SK-N-SH (cell line): ENCODE results near the gene KCNIP4. TPM values are rescaled to one million over a fixed set of nuclear protein-coding genes. Genes with fewer than 3 reads are reported as not detected.

Experiments used
- CTCF ChIA-PET: fragments of 300-600, 350-600 bp; formaldehyde crosslinking; extraction: SDS; loops from one replicate; lab custom pipeline; 2021; lab: Yijun Ruan, JAX
- POLR2A ChIA-PET: fragments of 350-600 bp; sonication (Branson Sonifier 250); formaldehyde crosslinking; extraction: SDS; loops from one replicate; lab custom pipeline; 2020; ENCODE audit warnings: antibody characterized with exemption, inconsistent platforms; lab: Yijun Ruan, JAX
- DNase-seq: peaks from one replicate; pipeline ENCODE4 v3.0.0; 2012
- H2AFZ ChIP-seq: fragments of 200-600 bp; sonication (generic); 2 replicates; pipeline ENCODE4 v1.8.1; 2016; ENCODE audit warnings: antibody characterized with exemption, mild to moderate bottlenecking, low read depth
- H3F3A ChIP-seq: fragments of 200-600 bp; sonication (generic); replicated peaks from 2 replicates; pipeline ENCODE3; 2016; ENCODE audit warnings: antibody characterized with exemption, mild to moderate bottlenecking; ENCODE audit not compliant: insufficient read depth
- H3K27ac ChIP-seq, 2 experiments: fragments of 200-500 bp in 1 of 2; fragments of 200-600 bp in 1 of 2; sonication (Bioruptor generic) in 1 of 2; sonication (generic), shearing (Covaris generic) in 1 of 2; 2 replicates each; pipeline versions ENCODE4 v1.5.1 to v1.6.1; 2014 to 2016; ENCODE audit warnings: low read depth in 2 of 2, inconsistent platforms in 1 of 2, low read length in 1 of 2, mild to moderate bottlenecking in 1 of 2, mixed read lengths in 1 of 2
- H3K27me3 ChIP-seq: fragments of 200-600 bp; sonication (generic), shearing (Covaris generic); 2 replicates; pipeline ENCODE4 v1.6.1; 2016; ENCODE audit warnings: mixed run types; ENCODE audit not compliant: insufficient read depth
- H3K36me3 ChIP-seq, 2 experiments: fragments of 200-500 bp in 1 of 2; fragments of 200-600 bp in 1 of 2; sonication (Bioruptor generic) in 1 of 2; sonication (generic) in 1 of 2; replicated peaks in 1 of 2; 2 replicates each; pipeline versions ENCODE3 to v1.5.1; 2014 to 2016; ENCODE audit warnings: low read length in 1 of 2, mild to moderate bottlenecking in 1 of 2; ENCODE audit not compliant: insufficient read depth in 2 of 2, control insufficient read depth in 1 of 2
- H3K4me1 ChIP-seq, 2 experiments: fragments of 200-500 bp in 1 of 2; fragments of 200-600 bp in 1 of 2; sonication (Bioruptor generic) in 1 of 2; sonication (generic), shearing (Covaris generic) in 1 of 2; 2 replicates each; pipeline versions ENCODE4 v1.5.1 to v1.6.1; 2014 to 2016; ENCODE audit warnings: low read depth in 1 of 2, low read length in 1 of 2, mixed run types in 1 of 2; ENCODE audit not compliant: insufficient read depth in 2 of 2, control insufficient read depth in 1 of 2
- H3K4me2 ChIP-seq: fragments of 200-600 bp; sonication (generic), shearing (Covaris generic); 2 replicates; pipeline ENCODE4 v1.6.1; 2017; ENCODE audit warnings: mixed run types
- H3K4me3 ChIP-seq, 2 experiments: fragments of 200-500 bp in 1 of 2; fragments of 200-600 bp in 1 of 2; sonication (Bioruptor generic) in 1 of 2; sonication (generic), shearing (Covaris generic) in 1 of 2; 2 replicates each; pipeline versions ENCODE4 v1.5.1 to v1.8.1; 2014 to 2016; ENCODE audit warnings: low read depth in 2 of 2, inconsistent platforms in 1 of 2, low read length in 1 of 2, mild to moderate bottlenecking in 1 of 2, mixed read lengths in 1 of 2, moderate library complexity in 1 of 2
- H3K79me2 ChIP-seq: fragments of 200-600 bp; sonication (generic); 2 replicates; pipeline ENCODE4 v1.8.1; 2017; ENCODE audit warnings: mild to moderate bottlenecking; ENCODE audit not compliant: insufficient read depth
- H3K9ac ChIP-seq: fragments of 200-600 bp; sonication (generic); 2 replicates; pipeline ENCODE4 v1.6.1; 2017; ENCODE audit warnings: mixed run types
- H3K9me2 ChIP-seq: fragments of 200-600 bp; sonication (generic); 2 replicates; pipeline ENCODE4 v1.6.1; 2017; ENCODE audit warnings: mixed run types
- H3K9me3 ChIP-seq: fragments of 200-600 bp; sonication (generic); 2 replicates; pipeline ENCODE4 v1.6.1; 2017; ENCODE audit warnings: mixed run types, mild to moderate bottlenecking, moderate library complexity
- H4K20me1 ChIP-seq: fragments of 200-600 bp; sonication (generic); 2 replicates; pipeline ENCODE4 v1.6.1; 2017; ENCODE audit warnings: mild to moderate bottlenecking, mixed run types; ENCODE audit not compliant: insufficient read depth
- CHD2 ChIP-seq: fragments of 150-350 bp; IDR thresholded peaks from 2 replicates; pipeline ENCODE4 v1.6.1; 2018; ENCODE audit warnings: low read length; ENCODE audit not compliant: partially characterized antibody
- ELF1 ChIP-seq: IDR thresholded peaks from 2 replicates; pipeline ENCODE4 v1.4.0; 2012
- EP300 ChIP-seq, 2 experiments: IDR thresholded peaks; 2 replicates each; pipeline versions ENCODE4 v1.4.0 to v1.6.1; 2012; ENCODE audit warnings: borderline replicate concordance in 1 of 2, low read depth in 1 of 2, low read length in 1 of 2
- EZH2phosphoT487 ChIP-seq: fragments of 200-600 bp; sonication (generic); IDR thresholded peaks from 2 replicates; pipeline ENCODE4 v1.6.1; 2017; ENCODE audit warnings: low read depth, mixed run types, mild to moderate bottlenecking, antibody characterized with exemption, moderate library complexity, borderline replicate concordance
- FOSL2 ChIP-seq: IDR thresholded peaks from 2 replicates; pipeline ENCODE4 v1.4.0; 2012; ENCODE audit warnings: low read depth, mild to moderate bottlenecking, moderate library complexity, borderline replicate concordance
- FOXJ3 ChIP-seq: sonication (generic); formaldehyde crosslinking; IDR thresholded peaks from 2 replicates; pipeline ENCODE4 v1.5.1; 2020; ENCODE audit warnings: mild to moderate bottlenecking, missing genetic modification reagents
- FOXM1 ChIP-seq: IDR thresholded peaks from 2 replicates; pipeline ENCODE4 v1.4.0; 2012; ENCODE audit warnings: low read depth, mild to moderate bottlenecking
- GABPA ChIP-seq: IDR thresholded peaks from 2 replicates; pipeline ENCODE4 v1.4.0; 2012; ENCODE audit warnings: low read depth, mild to moderate bottlenecking
- GATA2 ChIP-seq: sonication (generic); formaldehyde crosslinking; IDR thresholded peaks from 2 replicates; pipeline ENCODE4 v1.5.0; 2020; ENCODE audit warnings: mild to moderate bottlenecking, missing genetic modification reagents
- JUND ChIP-seq: IDR thresholded peaks from 2 replicates; pipeline ENCODE4 v1.4.0; 2012
- MXI1 ChIP-seq: IDR thresholded peaks from 2 replicates; pipeline ENCODE4 v1.6.1; 2012; ENCODE audit warnings: mild to moderate bottlenecking, low read depth, low read length, improper control_type of control experiment
- NFIC ChIP-seq: IDR thresholded peaks from 2 replicates; pipeline ENCODE4 v1.4.0; 2012; ENCODE audit warnings: borderline replicate concordance
- NRF1 ChIP-seq: IDR thresholded peaks from 2 replicates; pipeline ENCODE4 v1.6.1; 2012; ENCODE audit warnings: low read depth, mild to moderate bottlenecking, low read length
- POLR2AphosphoS5 ChIP-seq: IDR thresholded peaks from 2 replicates; pipeline ENCODE4 v1.6.1; 2012; ENCODE audit warnings: low read depth, low read length
- RFX5 ChIP-seq: IDR thresholded peaks from 2 replicates; pipeline ENCODE4 v1.6.1; 2012; ENCODE audit warnings: mild to moderate bottlenecking, improper control_type of control experiment, low read length
- RXRA ChIP-seq: IDR thresholded peaks from 2 replicates; pipeline ENCODE4 v1.4.0; 2012; ENCODE audit warnings: low read depth, mild to moderate bottlenecking, borderline replicate concordance
- SIN3A ChIP-seq: IDR thresholded peaks from 2 replicates; pipeline ENCODE4 v1.6.1; 2012; ENCODE audit warnings: low read depth, mild to moderate bottlenecking, low read length, moderate library complexity, borderline replicate concordance
- SMC3 ChIP-seq: IDR thresholded peaks from 2 replicates; pipeline ENCODE4 v1.6.1; 2012; ENCODE audit warnings: low read depth, low read length, improper control_type of control experiment
- TAF1 ChIP-seq: IDR thresholded peaks from 2 replicates; pipeline ENCODE4 v1.6.1; 2012; ENCODE audit warnings: low read depth, mild to moderate bottlenecking, low read length, moderate library complexity, borderline replicate concordance
- TEAD4 ChIP-seq: IDR thresholded peaks from 2 replicates; pipeline ENCODE4 v1.4.0; 2012; ENCODE audit warnings: mild to moderate bottlenecking, borderline replicate concordance; ENCODE audit not compliant: insufficient read depth
- YY1 ChIP-seq: IDR thresholded peaks from 2 replicates; pipeline ENCODE4 v1.4.0; 2012; ENCODE audit warnings: low read depth, mild to moderate bottlenecking
- WGBS: methylation state at CpG from one replicate; pipeline ENCODE4 v1.1.6; 2017; ENCODE audit warnings: low lambda C conversion rate; 5-methylcytosine and 5-hydroxymethylcytosine counted together
- polyA plus RNA-seq, 3 experiments: library from polyadenylated mRNA; depleted of rRNA; stranded (reverse); fragments of >200 nt; gene quantifications; 2 replicates each; pipeline ENCODE4 v1.2.3, GENCODE V29; 2012
- TF ChIP-seq, protein P1 (sequence below): IDR thresholded peaks from 2 replicates; pipeline ENCODE4 v1.4.0; 2012; ENCODE audit warnings: low read depth
- TF ChIP-seq, protein P2 (sequence below): IDR thresholded peaks from 2 replicates; pipeline ENCODE4 v1.4.0; 2012; ENCODE audit warnings: low read depth, borderline replicate concordance
- TF ChIP-seq, protein P3 (sequence below): fragments of 150-350 bp; IDR thresholded peaks from 2 replicates; pipeline ENCODE4 v1.6.1; 2017; ENCODE audit warnings: antibody characterized with exemption, low read length, low read depth, borderline replicate concordance
- TF ChIP-seq, protein P4 (sequence below): IDR thresholded peaks from 2 replicates; pipeline ENCODE4 v1.4.0; 2012; ENCODE audit warnings: low read depth, borderline replicate concordance

The KCNIP4 gene
- polyA plus RNA-seq, 1 of the 3 experiments (the other 2 are of a cell fraction), result 0.18 TPM

DNA sequence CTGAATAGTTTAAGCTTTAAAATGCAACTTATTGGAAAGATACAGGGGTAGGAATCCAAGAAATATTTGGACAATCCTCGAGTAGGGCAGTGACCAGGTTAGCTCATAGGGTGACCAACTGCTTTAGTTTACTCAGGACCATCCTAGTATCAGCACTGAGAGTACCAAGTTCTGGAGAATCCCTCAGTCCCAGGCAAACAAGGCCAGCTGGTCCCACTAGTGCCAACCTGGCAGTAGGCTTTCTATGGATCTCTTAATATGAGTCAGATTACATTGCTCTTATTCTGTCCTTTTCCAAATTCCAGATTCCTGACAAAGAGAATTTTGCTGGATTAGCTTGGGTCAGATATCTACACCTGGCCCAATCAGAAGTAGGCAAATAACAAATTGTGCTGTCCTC, 493.7 kb downstream of the KCNIP4 start (continued):
- TF ChIP-seq, protein P1, sequence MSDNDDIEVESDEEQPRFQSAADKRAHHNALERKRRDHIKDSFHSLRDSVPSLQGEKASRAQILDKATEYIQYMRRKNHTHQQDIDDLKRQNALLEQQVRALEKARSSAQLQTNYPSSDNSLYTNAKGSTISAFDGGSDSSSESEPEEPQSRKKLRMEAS, result no peak
- TF ChIP-seq POLR2AphosphoS5, result no peak
- TF ChIP-seq RXRA, result no peak
- no peak for TF ChIP-seq EZH2phosphoT487
- TF ChIP-seq MXI1, result no peak
- TF ChIP-seq, protein P2, sequence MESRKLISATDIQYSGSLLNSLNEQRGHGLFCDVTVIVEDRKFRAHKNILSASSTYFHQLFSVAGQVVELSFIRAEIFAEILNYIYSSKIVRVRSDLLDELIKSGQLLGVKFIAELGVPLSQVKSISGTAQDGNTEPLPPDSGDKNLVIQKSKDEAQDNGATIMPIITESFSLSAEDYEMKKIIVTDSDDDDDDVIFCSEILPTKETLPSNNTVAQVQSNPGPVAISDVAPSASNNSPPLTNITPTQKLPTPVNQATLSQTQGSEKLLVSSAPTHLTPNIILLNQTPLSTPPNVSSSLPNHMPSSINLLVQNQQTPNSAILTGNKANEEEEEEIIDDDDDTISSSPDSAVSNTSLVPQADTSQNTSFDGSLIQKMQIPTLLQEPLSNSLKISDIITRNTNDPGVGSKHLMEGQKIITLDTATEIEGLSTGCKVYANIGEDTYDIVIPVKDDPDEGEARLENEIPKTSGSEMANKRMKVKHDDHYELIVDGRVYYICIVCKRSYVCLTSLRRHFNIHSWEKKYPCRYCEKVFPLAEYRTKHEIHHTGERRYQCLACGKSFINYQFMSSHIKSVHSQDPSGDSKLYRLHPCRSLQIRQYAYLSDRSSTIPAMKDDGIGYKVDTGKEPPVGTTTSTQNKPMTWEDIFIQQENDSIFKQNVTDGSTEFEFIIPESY, result no peak
- no peak for TF ChIP-seq GABPA
- no peak for TF ChIP-seq FOXJ3 (CRISPR knock-in tag)
- TF ChIP-seq EP300 (IDR thresholded peaks at IDR 0.05; ENCODE audit: borderline replicate concordance in 1 of 2, low read depth in 1 of 2, low read length in 1 of 2), result no peak
- TF ChIP-seq NFIC, result no peak
- TF ChIP-seq, protein P3, sequence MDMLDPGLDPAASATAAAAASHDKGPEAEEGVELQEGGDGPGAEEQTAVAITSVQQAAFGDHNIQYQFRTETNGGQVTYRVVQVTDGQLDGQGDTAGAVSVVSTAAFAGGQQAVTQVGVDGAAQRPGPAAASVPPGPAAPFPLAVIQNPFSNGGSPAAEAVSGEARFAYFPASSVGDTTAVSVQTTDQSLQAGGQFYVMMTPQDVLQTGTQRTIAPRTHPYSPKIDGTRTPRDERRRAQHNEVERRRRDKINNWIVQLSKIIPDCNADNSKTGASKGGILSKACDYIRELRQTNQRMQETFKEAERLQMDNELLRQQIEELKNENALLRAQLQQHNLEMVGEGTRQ, result no peak
- TF ChIP-seq SMC3, result no peak
- TF ChIP-seq, all 33 proteins: peak for 0

DNA sequence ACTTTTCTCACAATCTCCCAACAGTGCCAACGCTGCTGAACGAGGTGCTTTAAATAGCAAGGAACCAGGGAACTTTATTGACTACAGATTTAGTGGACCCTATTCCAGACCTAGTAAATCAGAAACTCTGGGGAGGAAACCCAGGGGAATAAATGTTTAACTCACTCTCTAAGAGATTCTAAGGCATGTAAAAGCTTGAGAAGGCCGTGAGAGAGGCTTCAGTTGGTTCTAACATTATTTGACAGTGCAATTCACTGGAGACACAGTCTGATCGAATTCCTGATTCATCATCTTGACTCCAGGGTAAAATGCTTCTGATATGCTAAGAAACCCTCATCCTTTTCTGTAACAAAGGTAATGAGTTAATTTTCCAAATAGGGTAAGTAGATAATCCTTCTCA, 494.4 kb downstream of the KCNIP4 start:
- Histone ChIP-seq H3K4me3 (no peak overlapping the region), H2AFZ (no peak overlapping the region), H3K9ac (no peak overlapping the region), H3K27ac (no peak overlapping the region), H3F3A (no peaks in the 10 kb centered on the region), H3K27me3 (peaks cover 8% of the 10 kb centered on the region; the same call in 1 of the 2 replicates), H3K9me3 (no peaks in the 10 kb centered on the region), H3K9me2 (no peaks in the 10 kb centered on the region), H3K36me3 (no peaks in the 10 kb centered on the region), H3K79me2 (no peaks in the 10 kb centered on the region), H3K4me2 (no peak overlapping the region), H4K20me1 (no peaks in the 10 kb centered on the region), H3K4me1 (0 out of 4 replicates have a peak, but pooled peaks cover 0 to 4% of the 10 kb centered on the region in 2 experiments)
- WGBS, result 26% methylated on average over 4 of the region's 4 CpGs
- ChIA-PET CTCF (interaction anchor here (1.0 to 1.7 kb wide), 3 partner anchors 13 to 681 kb away, joined by 3 to 8 read pairs (median 3); no protein-coding TSS in a partner anchor), POLR2A (no interaction called here)
- DNase-seq, result no peak
- TF ChIP-seq RFX5 (no peak), TEAD4 (no peak), NRF1 (no peak), RXRA (no peak), GABPA (no peak), MXI1 (no peak), FOSL2 (no peak), POLR2AphosphoS5 (no peak), TAF1 (no peak), YY1 (no peak), CHD2 (no peak), GATA2 (no peak), EP300 (IDR thresholded peaks at IDR 0.05; ENCODE audit: borderline replicate concordance in 1 of 2, low read depth in 1 of 2, low read length in 1 of 2) (no peak), ELF1 (no peak), FOXM1 (no peak), SIN3A (no peak), JUND (no peak)
- TF ChIP-seq, protein P1, result no peak
- TF ChIP-seq, protein P4, sequence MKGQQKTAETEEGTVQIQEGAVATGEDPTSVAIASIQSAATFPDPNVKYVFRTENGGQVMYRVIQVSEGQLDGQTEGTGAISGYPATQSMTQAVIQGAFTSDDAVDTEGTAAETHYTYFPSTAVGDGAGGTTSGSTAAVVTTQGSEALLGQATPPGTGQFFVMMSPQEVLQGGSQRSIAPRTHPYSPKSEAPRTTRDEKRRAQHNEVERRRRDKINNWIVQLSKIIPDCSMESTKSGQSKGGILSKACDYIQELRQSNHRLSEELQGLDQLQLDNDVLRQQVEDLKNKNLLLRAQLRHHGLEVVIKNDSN, result no peak
- TF ChIP-seq, protein P2, result no peak
